PC-3 (cell line): Measurements from ENCODE around the gene SLC9A4. TPM values are rescaled to one million over a fixed set of nuclear protein-coding genes. Genes with fewer than 3 reads are reported as not detected.
A peak's percentile ranks its signal among the peaks of the same experiment; 100 is the strongest.

Source experiments
- ATAC-seq: fragments of 200-7000 bp; cut with Tn5 transposase; 2 replicates; pipeline ENCODE4 v1.9.1; 2020; ENCODE audit warnings: mild to moderate bottlenecking, moderate library complexity
- BruUV-seq: library from RNA; stranded (reverse); fragments of 400-500 nt; replicated peaks from 2 replicates; lab custom pipeline; 2021; lab: Mats Ljungman, UMichigan
- CTCF ChIA-PET: fragments of 300-600 bp; sonication (Branson Sonifier 250); formaldehyde crosslinking; loops from one replicate; lab custom pipeline; 2022; ENCODE audit warnings: antibody characterized with exemption; lab: Charles Lee
- POLR2A ChIA-PET: fragments of 300-600 bp; sonication (Branson Sonifier 250); formaldehyde crosslinking; loops from one replicate; lab custom pipeline; 2022; ENCODE audit warnings: antibody characterized with exemption; ENCODE audit not compliant: unreplicated experiment; lab: Charles Lee
- DNase-seq: peaks from one replicate; pipeline ENCODE4 v3.0.0-alpha.2; 2015
- H2AFZ ChIP-seq: fragments of 300-600 bp; sonication (generic); 2 replicates; pipeline ENCODE4 v1.6.0; 2016; ENCODE audit warnings: antibody characterized with exemption, low read length
- H3F3A ChIP-seq: fragments of 300-600 bp; sonication (generic); one replicate; pipeline ENCODE4 v1.6.0; 2017; ENCODE audit warnings: antibody characterized with exemption, low read length, control low read depth, mild to moderate bottlenecking; ENCODE audit not compliant: unreplicated experiment
- H3K27ac ChIP-seq: fragments of 300-600 bp; sonication (generic); 2 replicates; pipeline ENCODE4 v1.5.1; 2016; ENCODE audit warnings: mild to moderate bottlenecking, low read length
- H3K27me3 ChIP-seq: fragments of 300-600 bp; sonication (generic); 2 replicates; pipeline ENCODE4 v1.6.1; 2016; ENCODE audit warnings: low read length, mixed read lengths
- H3K36me3 ChIP-seq: fragments of 300-600 bp; sonication (generic); 2 replicates; pipeline ENCODE4 v1.6.1; 2016; ENCODE audit warnings: low read depth, mixed run types, low read length, mixed read lengths
- H3K4me1 ChIP-seq: fragments of 300-600 bp; sonication (generic); 2 replicates; pipeline ENCODE4 v1.5.1; 2016; ENCODE audit warnings: low read length; ENCODE audit not compliant: insufficient read depth
- H3K4me2 ChIP-seq: fragments of 300-600 bp; sonication (generic); 2 replicates; pipeline ENCODE4 v1.6.0; 2016; ENCODE audit warnings: low read length
- H3K4me3 ChIP-seq: fragments of 300-600 bp; sonication (generic); 2 replicates; pipeline ENCODE4 v1.5.1; 2016; ENCODE audit warnings: mild to moderate bottlenecking, low read length, mixed read lengths
- H3K79me2 ChIP-seq: fragments of 300-600 bp; sonication (generic); 2 replicates; pipeline ENCODE4 v1.6.1; 2017; ENCODE audit warnings: low read length, mixed read lengths
- H3K9ac ChIP-seq: fragments of 300-600 bp; sonication (generic); 2 replicates; pipeline ENCODE4 v1.6.0; 2016; ENCODE audit warnings: mild to moderate bottlenecking, low read length
- H3K9me2 ChIP-seq: fragments of 300-600 bp; sonication (generic); replicated peaks from 2 replicates; pipeline ENCODE4 v1.6.1; 2016; ENCODE audit warnings: mixed run types, low read length, mixed read lengths
- H3K9me3 ChIP-seq: fragments of 300-600 bp; sonication (generic); 2 replicates; pipeline ENCODE4 v1.6.1; 2016; ENCODE audit warnings: low read length, mixed read lengths
- H4K20me1 ChIP-seq: fragments of 300-600 bp; sonication (generic); 2 replicates; pipeline ENCODE4 v1.6.1; 2016; ENCODE audit warnings: low read length, mixed read lengths
- EZH2 ChIP-seq: fragments of 300-600 bp; sonication (generic); IDR thresholded peaks from one replicate; pipeline ENCODE4 v1.6.1; 2017; ENCODE audit warnings: antibody characterized with exemption, mild to moderate bottlenecking, low read length; ENCODE audit not compliant: unreplicated experiment
- EZH2phosphoT487 ChIP-seq: fragments of 300-600 bp; sonication (generic); IDR thresholded peaks from 2 replicates; pipeline ENCODE4 v1.6.1; 2018; ENCODE audit warnings: mild to moderate bottlenecking, antibody characterized with exemption, low read length, borderline replicate concordance
- intact Hi-C: fragments of 100-400 bp; cut with micrococcal nuclease; formaldehyde crosslinking; loops from 2 replicates; pipeline ENCODE4 v1.9.0; 2023
- total RNA-seq: library from RNA; depleted of rRNA; stranded (reverse); fragments of >200 nt; gene quantifications from 2 replicates; pipeline ENCODE4 v1.2.3, GENCODE V29; 2014
- TF ChIP-seq, protein P1 (sequence below): fragments of 300-600 bp; sonication (generic); conservative IDR thresholded peaks from 2 replicates; pipeline ENCODE4 v1.5.1; 2017; ENCODE audit warnings: antibody characterized with exemption, low read depth, mild to moderate bottlenecking, low read length

SLC9A4 gene
- total RNA-seq, 1 experiment from 2014 or later: 0.04 TPM

DNA sequence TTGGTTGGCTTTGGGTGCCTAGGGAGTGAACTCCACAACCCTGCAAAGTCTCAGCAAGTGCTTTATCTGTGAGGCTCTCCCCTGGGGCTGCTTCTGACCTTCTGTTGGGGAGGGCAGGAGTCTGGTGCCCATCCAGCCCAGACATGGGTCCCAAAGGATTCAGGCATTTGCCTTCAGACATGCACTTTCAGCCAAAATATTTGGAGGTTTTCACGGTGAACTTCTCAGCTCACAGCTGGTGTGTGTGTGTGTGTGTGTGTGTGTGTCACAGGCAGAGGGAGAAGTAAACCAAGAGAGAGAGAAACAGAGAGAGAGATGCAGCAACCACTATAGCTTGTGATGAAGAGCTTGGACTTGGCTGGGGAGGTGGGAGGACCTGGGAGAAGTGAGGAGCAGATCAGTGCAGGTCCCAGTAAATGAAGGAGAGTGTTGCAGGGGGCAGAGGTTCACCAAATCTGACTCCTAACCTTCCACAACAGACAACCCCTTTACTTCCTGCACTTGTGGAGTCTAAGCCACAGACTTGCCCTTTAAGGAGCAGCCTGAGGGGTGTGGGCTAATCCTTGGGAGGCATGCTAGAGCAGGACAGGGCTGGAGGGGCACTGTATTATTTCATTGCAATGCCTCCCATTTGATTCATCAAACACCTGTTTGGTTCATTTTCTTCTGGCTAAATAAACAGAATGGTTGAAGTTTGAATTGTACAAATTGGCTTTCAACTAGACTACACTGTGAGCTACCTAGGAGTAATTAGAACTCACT lies 14.1 kb downstream of the SLC9A4 start:
- DNase-seq: no peak
- no peak for ATAC-seq

DNA sequence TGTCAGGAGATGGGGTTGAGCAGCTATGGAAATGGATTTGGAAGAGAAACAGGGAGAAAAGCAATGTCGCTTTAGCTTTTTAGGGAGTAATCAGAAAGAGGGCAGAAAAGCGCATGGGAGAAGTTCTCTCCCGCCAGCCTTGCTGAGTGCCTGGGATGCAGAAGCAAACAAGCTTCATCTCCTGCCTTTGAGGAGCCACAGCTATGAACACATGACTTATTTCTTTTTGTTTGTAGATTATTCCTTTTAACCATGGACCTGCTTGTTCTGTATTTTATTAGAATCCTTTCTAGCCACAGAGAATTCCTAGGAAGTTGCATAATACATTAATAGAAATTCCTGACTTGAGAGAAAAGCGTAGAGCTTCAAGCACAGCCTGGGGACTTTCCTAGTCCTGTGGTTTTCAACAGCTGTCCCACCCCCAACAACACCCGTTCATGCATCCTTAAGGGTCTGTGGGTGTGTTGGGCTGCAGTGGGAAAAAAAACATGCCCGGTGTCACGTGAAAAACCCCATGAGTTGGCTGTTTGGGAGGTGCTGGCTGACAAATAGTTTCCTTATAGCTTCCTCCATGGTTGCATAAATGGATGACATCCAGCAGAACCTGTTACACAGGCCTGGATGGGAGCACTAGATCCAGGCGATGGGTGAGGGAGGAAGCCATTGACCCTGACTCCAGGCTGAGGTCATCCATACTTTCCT lies 14.9 kb downstream of the SLC9A4 start:
- peak overlapping the region; percentile 80 for H3K4me2 ChIP-seq
- POLR2A ChIA-PET: no interaction called here
- H3K9me3 ChIP-seq: no peaks in the 10 kb centered on the region
- peaks cover 14% of the 10 kb centered on the region for H3K4me1 ChIP-seq
- H3K9me2 ChIP-seq: no peaks in the 10 kb centered on the region
- TF ChIP-seq, protein P1, sequence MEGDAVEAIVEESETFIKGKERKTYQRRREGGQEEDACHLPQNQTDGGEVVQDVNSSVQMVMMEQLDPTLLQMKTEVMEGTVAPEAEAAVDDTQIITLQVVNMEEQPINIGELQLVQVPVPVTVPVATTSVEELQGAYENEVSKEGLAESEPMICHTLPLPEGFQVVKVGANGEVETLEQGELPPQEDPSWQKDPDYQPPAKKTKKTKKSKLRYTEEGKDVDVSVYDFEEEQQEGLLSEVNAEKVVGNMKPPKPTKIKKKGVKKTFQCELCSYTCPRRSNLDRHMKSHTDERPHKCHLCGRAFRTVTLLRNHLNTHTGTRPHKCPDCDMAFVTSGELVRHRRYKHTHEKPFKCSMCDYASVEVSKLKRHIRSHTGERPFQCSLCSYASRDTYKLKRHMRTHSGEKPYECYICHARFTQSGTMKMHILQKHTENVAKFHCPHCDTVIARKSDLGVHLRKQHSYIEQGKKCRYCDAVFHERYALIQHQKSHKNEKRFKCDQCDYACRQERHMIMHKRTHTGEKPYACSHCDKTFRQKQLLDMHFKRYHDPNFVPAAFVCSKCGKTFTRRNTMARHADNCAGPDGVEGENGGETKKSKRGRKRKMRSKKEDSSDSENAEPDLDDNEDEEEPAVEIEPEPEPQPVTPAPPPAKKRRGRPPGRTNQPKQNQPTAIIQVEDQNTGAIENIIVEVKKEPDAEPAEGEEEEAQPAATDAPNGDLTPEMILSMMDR: no peak
- TF ChIP-seq EZH2phosphoT487: no peak
- TF ChIP-seq EZH2: no peak
- intact Hi-C loops: no loop called here
- ATAC-seq: peak; percentile 49
- no TSS peak for BruUV-seq
- no peaks in the 10 kb centered on the region for H4K20me1 ChIP-seq
- H2AFZ ChIP-seq: peak overlapping the region; percentile 73
- H3K79me2 ChIP-seq: no peaks in the 10 kb centered on the region
- H3K27ac ChIP-seq: peak overlapping the region; percentile 73
- H3K36me3 ChIP-seq: no peaks in the 10 kb centered on the region
- H3K4me3 ChIP-seq: peak overlapping the region; percentile 48; the same call in 1 of the 2 replicates
- H3K9ac ChIP-seq: no peak overlapping the region
- peak; percentile 95 for DNase-seq
- CTCF ChIA-PET: no interaction called here
- no peaks in the 10 kb centered on the region for H3K27me3 ChIP-seq
- H3F3A ChIP-seq: no peaks in the 10 kb centered on the region

More for the DNA sequence above, 14.1 kb downstream of the SLC9A4 start:
- BruUV-seq: no TSS peak
- Histone ChIP-seq H2AFZ (peak overlapping the region; percentile 73; the same call in 1 of the 2 replicates), H3K36me3 (no peaks in the 10 kb centered on the region), H3K27ac (peak overlapping the region; percentile 73), H4K20me1 (no peaks in the 10 kb centered on the region), H3K27me3 (no peaks in the 10 kb centered on the region), H3K4me3 (peak overlapping the region; percentile 48; the same call in 1 of the 2 replicates), H3K4me1 (peaks cover 14% of the 10 kb centered on the region), H3F3A (no peaks in the 10 kb centered on the region), H3K4me2 (peak overlapping the region; percentile 80), H3K9me2 (no peaks in the 10 kb centered on the region), H3K9ac (no peak overlapping the region), H3K79me2 (no peaks in the 10 kb centered on the region), H3K9me3 (no peaks in the 10 kb centered on the region)
- ChIA-PET CTCF (no interaction called here), POLR2A (no interaction called here)
- intact Hi-C loops: no loop called here
- TF ChIP-seq, protein P1: no peak
- TF ChIP-seq EZH2 (no peak), EZH2phosphoT487 (no peak)
